GM21576 (cell line): ENCODE measurements around the gene RALBP1.

ENCODE experiments used
- ATAC-seq: cut with Tn5 transposase; IDR thresholded peaks from one replicate; pipeline ENCODE4 v1.9.1; 2021; ENCODE audit warnings: mild to moderate bottlenecking, moderate library complexity; ENCODE audit not compliant: unreplicated experiment

RALBP1 gene

GRCh38 chr18:9507565-9508088 is 32.3 kb downstream of the RALBP1 start:
- ATAC-seq = no peak

DNA sequence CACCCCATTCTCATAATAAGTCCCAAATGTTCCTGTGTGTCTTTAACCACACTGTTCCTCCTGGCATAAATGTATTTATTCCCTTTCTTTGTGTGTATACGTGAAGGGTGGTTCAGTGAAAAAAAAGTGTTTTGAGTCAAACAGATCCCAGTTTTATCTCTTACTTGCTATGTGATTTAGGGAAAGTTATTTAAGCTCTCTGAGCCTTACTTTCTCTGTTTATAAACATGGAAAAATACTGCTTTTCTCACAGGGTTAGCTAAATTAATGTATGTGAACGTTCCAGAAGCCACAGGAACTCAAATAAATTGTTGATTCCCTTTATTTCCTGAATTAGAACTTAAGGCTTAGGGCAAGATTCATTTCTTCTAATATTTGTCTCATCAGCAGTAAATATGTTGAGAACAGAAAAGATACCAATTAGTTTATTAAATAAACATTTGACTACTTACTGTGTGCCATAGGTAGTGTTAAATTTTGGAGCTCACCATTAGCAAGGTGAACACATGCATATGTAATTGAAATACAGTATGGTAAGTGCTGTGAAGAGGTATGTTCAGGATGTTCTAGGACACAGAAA is 33.2 kb downstream of the RALBP1 start:
- ATAC-seq = no peak

- no peak for ATAC-seq
Measured at GRCh38 chr18:9513971-9514512, 38.7 kb downstream of the RALBP1 start.

- ATAC-seq = no peak
Measured at GRCh38 chr18:9516437-9517064, 41.2 kb downstream of the RALBP1 start.

GRCh38 chr18:9517869-9518268 is 42.6 kb downstream of the RALBP1 start:
- ATAC-seq = no peak

DNA sequence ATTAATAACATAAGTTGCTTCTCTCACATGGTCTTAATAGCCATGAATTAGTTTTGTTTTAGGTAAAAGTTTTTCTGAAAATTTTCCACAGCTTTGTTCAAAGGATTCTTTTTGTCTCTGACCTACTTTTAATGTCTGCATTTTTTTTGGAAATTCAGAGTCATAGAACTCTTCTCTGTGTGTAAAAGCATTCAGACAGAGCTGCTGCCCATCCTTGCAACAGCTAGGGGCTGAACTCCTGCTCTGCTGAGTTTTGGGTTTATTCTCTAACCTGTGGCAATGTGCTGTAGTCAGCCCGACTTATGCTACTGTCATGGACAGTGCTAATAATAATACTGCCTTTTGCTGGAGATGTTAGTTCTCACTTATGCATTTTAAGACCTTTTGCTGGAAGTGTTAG is 44.1 kb downstream of the RALBP1 start:
- ATAC-seq = no peak

- ATAC-seq = no peak
Measured at GRCh38 chr18:9520666-9521065, 45.4 kb downstream of the RALBP1 start.

GRCh38 chr18:9521770-9522169 is 46.5 kb downstream of the RALBP1 start:
- no peak for ATAC-seq

GRCh38 chr18:9522952-9523351 is 47.6 kb downstream of the RALBP1 start:
- ATAC-seq = no peak

GRCh38 chr18:9526458-9526857 is 51.1 kb downstream of the RALBP1 start:
- no peak for ATAC-seq

- no peak for ATAC-seq
Measured at GRCh38 chr18:9530226-9531009, 55.1 kb downstream of the RALBP1 start.

- ATAC-seq = no peak
Measured at GRCh38 chr18:9531791-9532410, 56.6 kb downstream of the RALBP1 start.

GRCh38 chr18:9534844-9535243 is 59.5 kb downstream of the RALBP1 start:
- ATAC-seq = no peak

- no peak for ATAC-seq
Measured at GRCh38 chr18:9535430-9535991, 60.2 kb downstream of the RALBP1 start.

- no peak for ATAC-seq
Measured at GRCh38 chr18:9536354-9537152, 61.2 kb downstream of the RALBP1 start.

DNA sequence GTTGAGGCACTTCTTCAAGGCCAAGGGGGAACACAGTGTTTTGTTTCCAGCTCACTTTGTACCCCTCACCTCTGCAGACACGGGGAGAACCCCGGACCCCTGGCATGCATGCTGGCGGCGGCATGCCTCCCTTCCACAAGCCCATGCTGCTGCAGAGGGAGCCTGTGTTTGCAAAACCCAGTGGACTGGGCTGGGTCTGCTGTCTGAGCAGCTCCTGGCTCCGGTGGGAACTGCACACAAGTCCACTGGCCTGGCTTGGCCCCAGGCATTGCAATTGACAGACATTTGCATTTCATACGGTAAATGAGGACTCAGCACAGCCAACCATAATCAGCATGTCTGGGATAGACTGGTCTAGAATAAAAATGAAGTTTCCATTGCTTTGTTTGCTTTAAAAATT is 62.4 kb downstream of the RALBP1 start:
- ATAC-seq = no peak

- ATAC-seq = no peak
Measured at GRCh38 chr18:9539283-9539682, 64.0 kb downstream of the RALBP1 start.

- no peak for ATAC-seq
Measured at GRCh38 chr18:9539938-9540337, 64.6 kb downstream of the RALBP1 start.

- ATAC-seq = no peak
Measured at GRCh38 chr18:9542924-9543323, 67.6 kb downstream of the RALBP1 start.

- no peak for ATAC-seq
Measured at GRCh38 chr18:9545029-9545428, 69.7 kb downstream of the RALBP1 start.
